HK-2 (cell line): Measurements from ENCODE around the gene FBXW11.

Experiments used
- DNase-seq: peaks from one replicate; pipeline ENCODE4 v3.0.0-alpha.2; 2018; ENCODE audit not compliant: unreplicated experiment

Gene FBXW11

GRCh38 chr5:172006321-172007174, at the start of gene FBXW11:
Gene FBXW11 (minus strand): TSS chr5:172006638. CDS start chr5:172006502, 136 bp downstream.
- peak; percentile 91 for DNase-seq

GRCh38 chr5:172055996-172056395, 49.6 kb upstream of the FBXW11 start:
- no peak for DNase-seq

- no peak for DNase-seq
These were observed 49.0 kb upstream of the FBXW11 start for GRCh38 chr5:172055421-172055820.

- DNase-seq: no peak
These were observed 48.2 kb upstream of the FBXW11 start for GRCh38 chr5:172054611-172055153.

GRCh38 chr5:172052450-172053236, 46.2 kb upstream of the FBXW11 start:
- peak; percentile 19 for DNase-seq

- peak; percentile 60 for DNase-seq
These were observed 45.4 kb upstream of the FBXW11 start for GRCh38 chr5:172051643-172052339.

- DNase-seq: no peak
These were observed 43.6 kb upstream of the FBXW11 start for GRCh38 chr5:172050080-172050479.

GRCh38 chr5:172049226-172049796, 42.9 kb upstream of the FBXW11 start:
- DNase-seq: no peak

- DNase-seq: no peak
These were observed 42.2 kb upstream of the FBXW11 start for GRCh38 chr5:172048539-172049101.

GRCh38 chr5:172048170-172048422, 41.7 kb upstream of the FBXW11 start:
- no peak for DNase-seq

GRCh38 chr5:172046593-172046992, 40.2 kb upstream of the FBXW11 start:
- no peak for DNase-seq

GRCh38 chr5:172045315-172045632, 38.8 kb upstream of the FBXW11 start:
- DNase-seq: no peak

GRCh38 chr5:172044631-172045314, 38.3 kb upstream of the FBXW11 start:
- no peak for DNase-seq

- DNase-seq: no peak
These were observed 37.4 kb upstream of the FBXW11 start for GRCh38 chr5:172043865-172044264.

- no peak for DNase-seq
These were observed 35.7 kb upstream of the FBXW11 start for GRCh38 chr5:172042183-172042582.

GRCh38 chr5:172038167-172038566, 31.7 kb upstream of the FBXW11 start:
- DNase-seq: no peak

GRCh38 chr5:172035049-172035448, 28.6 kb upstream of the FBXW11 start:
- DNase-seq: no peak

GRCh38 chr5:172031894-172032461, 25.5 kb upstream of the FBXW11 start:
- DNase-seq: no peak

- DNase-seq: no peak
These were observed 23.4 kb upstream of the FBXW11 start for GRCh38 chr5:172029876-172030275.

GRCh38 chr5:172028167-172028566, 21.7 kb upstream of the FBXW11 start:
- DNase-seq: no peak
